CD4-positive, alpha-beta T cell treated with Interleukin-17A for 1 hour (primary cell): ENCODE results near the gene DDX1.
"Not testable (repeated sequence)": the region's sequence is repeated elsewhere in the genome, so short reads cannot be mapped to it uniquely, and the experiment has no call there.

Source experiments
- DNase-seq: peaks from one replicate; pipeline ENCODE4 v3.0.0-alpha.2; 2020

The DDX1 gene

DNA sequence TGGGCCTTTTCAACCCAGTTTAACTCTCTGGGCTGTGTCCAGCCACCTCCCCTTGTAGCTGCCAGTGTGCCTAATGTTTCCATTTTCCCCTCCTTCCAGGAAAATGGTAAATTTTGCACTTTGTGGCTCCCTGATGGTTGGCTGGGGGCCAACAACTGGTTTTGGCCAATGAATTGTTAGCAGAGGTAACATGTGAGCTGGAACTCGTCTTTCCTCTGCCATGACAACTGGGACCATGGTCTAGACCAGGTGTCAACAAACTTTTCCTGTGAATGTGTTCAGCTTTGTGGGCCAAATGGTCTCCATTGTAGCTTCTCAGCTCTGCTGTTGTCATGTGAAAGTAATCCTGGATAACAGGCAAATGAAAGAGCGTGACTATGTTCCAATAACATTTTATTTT lies 87.2 kb downstream of the DDX1 start:
- DNase-seq = no peak

GRCh38 chr2:15679386-15679924 lies 87.8 kb downstream of the DDX1 start:
- DNase-seq = no peak

- not testable (repeated sequence) for DNase-seq
These were observed 88.5 kb downstream of the DDX1 start for GRCh38 chr2:15680132-15680531.
